Activated CD4-positive, alpha-beta T cell treated with anti-CD3 and anti-CD28 coated beads, Interleukin-2, amount 50 U/mL, for 48 hours (primary cell): ENCODE measurements around the gene TOMM34.

ENCODE experiments used
- DNase-seq, 2 experiments: peaks; one replicate each; pipeline ENCODE4 v3.0.0-alpha.2; 2020

The TOMM34 gene

DNA sequence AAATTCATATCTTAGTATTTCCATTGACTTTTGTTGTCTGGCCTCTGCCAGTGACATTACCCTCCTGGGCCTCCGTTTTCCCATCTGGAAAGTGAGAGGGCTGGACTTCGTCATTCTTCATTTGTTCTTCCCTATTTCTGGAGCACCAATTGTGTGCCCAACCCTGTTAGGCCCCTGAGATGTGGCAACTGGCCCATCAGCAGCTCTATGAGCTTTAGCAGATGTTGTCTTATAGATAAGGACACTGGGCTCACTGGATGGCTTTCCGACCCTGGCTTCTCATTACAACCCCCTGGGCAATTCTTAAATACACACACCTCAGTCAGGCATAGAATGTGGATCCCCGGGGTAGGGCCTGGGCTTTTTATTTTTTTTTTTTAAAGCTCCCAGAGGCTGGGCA is 35.7 kb downstream of the TOMM34 start:
- DNase-seq, result no peak

GRCh38 chr20:44921447-44921846 is 38.8 kb downstream of the TOMM34 start:
- DNase-seq, result no peak

DNA sequence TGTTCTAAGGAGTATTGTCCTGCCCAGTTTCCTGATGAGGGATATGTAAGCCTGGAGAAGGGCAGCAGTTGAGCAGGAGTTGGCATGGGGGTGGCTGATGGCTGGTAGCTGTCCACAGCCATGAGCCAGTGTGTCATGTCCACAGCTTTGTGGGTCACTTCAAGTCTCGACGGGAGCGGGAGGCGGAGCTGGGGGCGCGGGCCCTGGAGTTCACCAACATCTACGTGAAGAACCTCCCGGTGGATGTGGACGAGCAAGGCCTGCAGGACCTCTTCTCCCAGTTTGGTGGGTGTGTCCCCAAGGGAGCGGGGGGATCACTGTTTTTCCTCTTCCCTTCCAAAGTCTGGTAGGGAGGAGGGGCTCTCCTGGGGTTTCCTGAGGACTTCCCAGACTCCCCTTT is 41.4 kb downstream of the TOMM34 start:
- DNase-seq, result no peak

GRCh38 chr20:44918342-44918741 is 41.9 kb downstream of the TOMM34 start:
- no peak for DNase-seq

- DNase-seq, result no peak
These were observed 42.8 kb downstream of the TOMM34 start for GRCh38 chr20:44917399-44917798.

DNA sequence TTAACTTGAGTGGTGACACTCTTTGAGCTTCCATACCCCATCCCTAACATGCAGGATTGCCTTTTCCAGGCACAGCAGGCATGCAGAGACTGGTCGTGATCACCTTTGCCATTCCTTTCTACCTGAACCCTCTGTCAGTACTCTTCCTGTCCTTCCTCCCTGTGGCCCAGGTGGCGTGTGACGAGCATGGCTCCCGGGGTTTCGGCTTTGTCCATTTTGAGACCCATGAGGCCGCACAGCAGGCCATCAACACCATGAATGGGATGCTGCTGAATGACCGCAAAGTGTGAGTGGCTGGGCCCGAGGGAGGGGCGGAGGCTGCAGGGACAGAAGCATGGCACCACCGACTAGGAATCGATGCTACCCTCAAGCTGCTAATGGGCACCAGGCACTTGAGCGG is 43.6 kb downstream of the TOMM34 start:
- no peak for DNase-seq

DNA sequence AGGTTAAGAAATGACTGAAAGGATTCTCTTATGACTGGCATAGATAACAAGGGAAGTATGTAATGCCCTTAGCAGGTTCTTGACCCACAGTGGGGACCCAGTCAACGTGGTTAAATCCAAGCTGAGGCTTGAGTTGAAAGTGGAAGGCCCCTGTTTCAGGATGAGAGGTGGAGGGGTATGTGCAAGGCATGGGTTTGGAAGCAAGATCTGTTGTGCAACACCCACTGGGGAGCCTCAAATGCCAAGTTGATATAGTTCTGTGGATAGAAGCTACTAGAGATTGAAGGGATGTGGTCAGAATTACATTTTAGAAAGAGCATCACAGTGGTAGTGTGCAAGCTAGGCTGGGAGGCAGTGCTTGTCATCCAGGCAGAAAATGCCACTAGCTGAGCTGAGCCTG is 45.3 kb downstream of the TOMM34 start:
- DNase-seq, result peak in 1 of 2 experiments; percentile 21

DNA sequence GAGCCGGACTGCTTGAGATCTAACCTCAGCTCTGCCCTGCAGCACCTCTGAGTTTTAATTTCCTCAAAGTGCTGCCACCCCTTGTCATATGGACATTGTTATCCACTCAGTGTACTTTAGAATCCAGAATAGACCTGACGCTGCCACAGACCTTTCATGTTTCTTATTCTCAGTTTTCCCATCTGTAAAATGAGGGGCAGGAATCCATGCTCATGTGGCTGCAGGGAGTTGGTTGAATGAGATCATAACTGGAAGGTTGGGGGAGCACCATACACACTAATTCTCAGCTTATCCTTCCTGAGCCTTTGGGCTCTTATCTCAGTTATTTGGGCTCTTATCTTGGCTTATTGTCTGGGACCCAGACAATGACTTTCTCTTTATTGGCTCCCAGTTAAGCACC is 48.0 kb downstream of the TOMM34 start:
- no peak for DNase-seq

GRCh38 chr20:44911264-44911921 is 48.8 kb downstream of the TOMM34 start:
- peak; percentile 67 to 73 for DNase-seq

GRCh38 chr20:44910690-44911262 is 49.4 kb downstream of the TOMM34 start:
- DNase-seq, result peak in 1 of 2 experiments; percentile 11

GRCh38 chr20:44909872-44910689 is 50.1 kb downstream of the TOMM34 start, which contains the start of gene PABPC1L:
Gene PABPC1L (plus strand): TSS chr20:44910060. CDS start chr20:44910144, 84 bp downstream.
- peak; percentile 79 to 85 for DNase-seq

DNA sequence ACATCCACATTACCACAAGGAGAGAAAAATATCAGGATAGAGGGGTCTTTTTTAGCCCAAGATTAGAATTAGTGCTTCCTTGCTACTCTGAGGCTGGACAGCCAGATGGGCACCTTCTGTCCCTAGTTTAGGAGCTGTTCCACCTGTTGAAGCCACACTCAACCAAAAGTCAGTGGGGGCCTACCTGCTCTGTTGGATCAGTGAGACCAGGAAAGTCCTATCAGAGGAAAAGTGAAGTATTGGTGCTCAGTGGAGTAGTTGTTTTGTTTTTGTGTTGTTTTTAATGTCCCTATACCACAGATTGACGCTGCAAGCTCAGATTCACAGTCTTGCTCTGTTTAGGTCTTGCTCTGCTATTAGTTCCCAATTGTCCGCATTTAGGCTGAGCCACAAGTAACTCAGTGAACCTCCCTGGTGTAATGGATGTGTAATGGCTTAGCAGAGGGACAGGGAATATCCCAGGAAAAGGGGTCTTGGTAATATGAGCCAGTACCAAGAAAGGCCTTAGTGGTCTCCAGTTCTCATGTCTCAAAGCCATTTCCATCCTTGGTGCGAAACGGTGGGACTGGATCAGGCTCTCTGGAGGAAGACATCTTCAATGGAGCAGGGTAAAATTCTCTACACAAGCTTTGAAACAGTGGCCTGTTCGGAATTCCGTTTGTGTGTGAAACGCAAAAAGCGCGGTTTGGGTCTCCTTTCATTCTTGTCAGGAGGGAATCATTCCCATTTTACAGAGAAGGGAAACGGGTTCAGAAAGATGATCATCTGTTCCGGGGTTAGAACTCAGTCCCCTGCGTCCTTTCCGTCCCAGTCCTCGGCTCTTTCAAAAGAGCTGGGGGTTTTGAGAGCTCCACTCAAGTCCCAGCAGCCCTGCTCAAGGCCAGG is 51.0 kb downstream of the TOMM34 start:
- DNase-seq, result no peak

DNA sequence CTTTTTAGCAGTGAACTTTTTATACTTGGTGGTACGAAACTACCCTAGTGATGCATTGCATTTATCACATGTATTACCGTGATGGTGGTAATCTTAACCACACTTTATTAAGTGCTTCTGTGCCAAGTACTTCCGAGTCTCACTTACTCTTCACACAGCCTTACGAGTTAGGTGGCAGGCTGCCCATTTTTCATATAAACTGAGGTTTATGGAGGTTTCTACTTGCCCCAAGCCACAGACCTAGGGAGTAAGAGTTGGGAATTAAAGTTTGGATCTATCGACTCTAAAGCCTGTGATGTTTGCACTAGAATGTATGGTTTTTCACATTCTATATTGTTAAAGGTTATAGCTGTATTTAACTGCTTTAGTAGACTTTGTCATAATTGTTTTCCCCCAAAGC is 55.8 kb downstream of the TOMM34 start:
- DNase-seq, result no peak

DNA sequence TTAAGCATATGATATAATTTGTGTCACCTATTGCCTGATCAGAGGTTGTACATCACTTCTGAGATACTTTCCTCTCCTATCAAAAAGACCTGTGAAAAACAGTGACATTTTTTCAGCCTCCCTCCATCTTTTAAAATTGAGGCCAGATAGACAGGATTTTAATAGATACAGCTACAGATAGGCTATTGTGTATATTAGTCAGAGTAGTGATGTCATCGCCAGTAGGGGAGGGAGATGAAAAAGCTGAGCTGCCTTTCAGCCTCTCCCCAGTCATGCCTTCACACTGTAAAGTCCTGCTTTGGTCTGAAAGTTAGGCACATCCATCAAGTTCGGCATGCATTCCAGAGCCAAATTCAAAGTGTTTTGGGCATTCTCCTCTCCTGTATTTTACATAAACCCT is 58.2 kb downstream of the TOMM34 start:
- no peak for DNase-seq

- no peak for DNase-seq
These were observed 59.9 kb downstream of the TOMM34 start for GRCh38 chr20:44900231-44900854.

- no peak for DNase-seq
These were observed 63.1 kb downstream of the TOMM34 start for GRCh38 chr20:44897133-44897532.

- no peak for DNase-seq
These were observed 63.6 kb downstream of the TOMM34 start for GRCh38 chr20:44896583-44896982.

GRCh38 chr20:44894959-44895358 is 65.2 kb downstream of the TOMM34 start:
- DNase-seq, result no peak
